ENCODE results near the gene UPF1. TPM values are rescaled to one million over a fixed set of nuclear protein-coding genes. Genes with fewer than 3 reads are reported as not detected.

Gene UPF1
- total RNA-seq, 3 donors from 2014 or later (not counting 1 experiment from before 2014, with no cell fraction given) = 123 to 140 (median 138) TPM

DNA sequence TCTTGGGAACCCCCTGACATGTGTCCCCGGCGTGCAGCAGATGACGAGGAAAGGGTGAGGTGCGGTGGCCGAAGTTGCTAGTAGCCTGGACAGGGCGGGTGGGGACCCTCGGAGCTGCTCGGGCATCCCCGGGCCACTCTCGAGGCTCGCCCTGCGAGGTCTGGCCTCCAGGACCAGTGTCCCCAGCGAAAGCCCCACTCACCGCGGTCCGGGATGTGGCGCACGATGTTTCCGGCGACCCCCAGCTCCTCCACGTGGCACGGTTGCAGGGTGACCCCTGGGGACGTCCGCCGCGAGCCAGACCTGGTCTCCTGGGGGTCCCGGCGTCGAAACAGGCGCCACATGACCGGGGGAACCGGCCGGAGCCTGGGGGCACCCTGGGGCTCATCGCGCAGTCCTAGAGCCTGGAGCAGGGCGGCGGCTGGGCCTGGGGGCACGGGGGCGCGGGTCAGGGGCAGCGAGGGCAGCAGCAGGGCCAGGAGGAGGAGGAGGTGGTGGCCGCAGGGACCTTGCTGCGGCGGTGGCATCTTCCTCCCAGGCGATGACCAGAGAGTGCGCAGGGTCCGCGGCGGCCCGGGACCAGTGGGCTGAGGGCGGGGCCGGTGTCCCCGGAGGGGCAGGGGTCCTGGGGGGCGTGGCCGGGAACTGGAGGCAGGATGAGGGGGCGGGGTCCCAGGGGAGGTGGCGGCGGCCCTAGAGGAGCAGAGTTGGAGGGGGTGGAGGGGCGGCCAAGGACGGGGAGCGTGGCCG is 38.2 kb downstream of the UPF1 start:
- no peaks in the 10 kb centered on the region for H3K9me3 Mint-ChIP-seq
- intact Hi-C loops (cut with micrococcal nuclease) = no loop called here
- Histone ChIP-seq H3K4me3 (ENCODE audit: low read length) (no peak overlapping the region), H3K9me3 (ENCODE audit: control insufficient read depth, insufficient read depth, low read length) (no peaks in the 10 kb centered on the region), H3K4me1 (ENCODE audit: control insufficient read depth, insufficient read depth, low read length) (peaks cover 17% of the 10 kb centered on the region), H3K36me3 (ENCODE audit: control insufficient read depth, insufficient read depth, low read length) (peaks cover 32% of the 10 kb centered on the region), H3K27me3 (ENCODE audit: control insufficient read depth, insufficient read depth, low read length) (peaks cover 2% of the 10 kb centered on the region), H3K27ac (ENCODE audit: low read length) (no peak overlapping the region)
- DNase-seq (no peak), ATAC-seq (peak in 1 of 3 donors; percentile 1)
- peaks cover 5 to 19% of the 10 kb centered on the region in 2 donors for H3K4me1 Mint-ChIP-seq
- WGBS (ENCODE audit: insufficient coverage) = 12% methylated on average over 62 of the region's 62 CpGs
- peaks cover 0 to 9% of the 10 kb centered on the region in 2 donors for H3K27me3 Mint-ChIP-seq (ENCODE audit: low read depth in 2 of 2)
- no peak overlapping the region for H3K27ac Mint-ChIP-seq
- H3K36me3 Mint-ChIP-seq = no peaks in the 10 kb centered on the region
- no peak overlapping the region for H3K4me3 Mint-ChIP-seq
- TF ChIP-seq, protein P1, sequence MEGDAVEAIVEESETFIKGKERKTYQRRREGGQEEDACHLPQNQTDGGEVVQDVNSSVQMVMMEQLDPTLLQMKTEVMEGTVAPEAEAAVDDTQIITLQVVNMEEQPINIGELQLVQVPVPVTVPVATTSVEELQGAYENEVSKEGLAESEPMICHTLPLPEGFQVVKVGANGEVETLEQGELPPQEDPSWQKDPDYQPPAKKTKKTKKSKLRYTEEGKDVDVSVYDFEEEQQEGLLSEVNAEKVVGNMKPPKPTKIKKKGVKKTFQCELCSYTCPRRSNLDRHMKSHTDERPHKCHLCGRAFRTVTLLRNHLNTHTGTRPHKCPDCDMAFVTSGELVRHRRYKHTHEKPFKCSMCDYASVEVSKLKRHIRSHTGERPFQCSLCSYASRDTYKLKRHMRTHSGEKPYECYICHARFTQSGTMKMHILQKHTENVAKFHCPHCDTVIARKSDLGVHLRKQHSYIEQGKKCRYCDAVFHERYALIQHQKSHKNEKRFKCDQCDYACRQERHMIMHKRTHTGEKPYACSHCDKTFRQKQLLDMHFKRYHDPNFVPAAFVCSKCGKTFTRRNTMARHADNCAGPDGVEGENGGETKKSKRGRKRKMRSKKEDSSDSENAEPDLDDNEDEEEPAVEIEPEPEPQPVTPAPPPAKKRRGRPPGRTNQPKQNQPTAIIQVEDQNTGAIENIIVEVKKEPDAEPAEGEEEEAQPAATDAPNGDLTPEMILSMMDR (IDR thresholded peaks at IDR 0.05) = no peak

GRCh38 chr19:18870531-18871172 is 38.9 kb downstream of the UPF1 start:
- Mint-ChIP-seq H3K27me3 (ENCODE audit: low read depth in 2 of 2) (peaks cover 0 to 9% of the 10 kb centered on the region in 2 donors), H3K4me1 (peaks cover 5 to 19% of the 10 kb centered on the region in 2 donors), H3K36me3 (no peaks in the 10 kb centered on the region), H3K9me3 (no peaks in the 10 kb centered on the region), H3K4me3 (peak overlapping the region; percentile 49), H3K27ac (peak overlapping the region in 1 of 2 donors; percentile 21)
- TF ChIP-seq, protein P1 (IDR thresholded peaks at IDR 0.05) = no peak
- peaks cover 2% of the 10 kb centered on the region for H3K27me3 ChIP-seq (ENCODE audit: control insufficient read depth, insufficient read depth, low read length)
- WGBS (ENCODE audit: insufficient coverage) = 13% methylated on average over 25 of the region's 25 CpGs
- no peak for ATAC-seq
- H3K36me3 ChIP-seq (ENCODE audit: control insufficient read depth, insufficient read depth, low read length) = peaks cover 25% of the 10 kb centered on the region
- no peaks in the 10 kb centered on the region for H3K9me3 ChIP-seq (ENCODE audit: control insufficient read depth, insufficient read depth, low read length)
- no peak for DNase-seq
- H3K4me1 ChIP-seq (ENCODE audit: control insufficient read depth, insufficient read depth, low read length) = peaks cover 17% of the 10 kb centered on the region
- no peak overlapping the region for H3K27ac ChIP-seq (ENCODE audit: low read length)
- H3K4me3 ChIP-seq (ENCODE audit: low read length) = no peak overlapping the region
- intact Hi-C loops (cut with micrococcal nuclease) = no loop called here

GRCh38 chr19:18871543-18871942 is 39.8 kb downstream of the UPF1 start:
- Histone ChIP-seq H3K27ac (ENCODE audit: low read length) (no peak overlapping the region), H3K4me1 (ENCODE audit: control insufficient read depth, insufficient read depth, low read length) (peaks cover 17% of the 10 kb centered on the region), H3K27me3 (ENCODE audit: control insufficient read depth, insufficient read depth, low read length) (peaks cover 2% of the 10 kb centered on the region), H3K4me3 (ENCODE audit: low read length) (no peak overlapping the region), H3K9me3 (ENCODE audit: control insufficient read depth, insufficient read depth, low read length) (no peaks in the 10 kb centered on the region), H3K36me3 (ENCODE audit: control insufficient read depth, insufficient read depth, low read length) (peaks cover 17% of the 10 kb centered on the region)
- Mint-ChIP-seq H3K9me3 (no peaks in the 10 kb centered on the region), H3K4me1 (peaks cover 5 to 19% of the 10 kb centered on the region in 2 donors), H3K36me3 (no peaks in the 10 kb centered on the region), H3K27me3 (ENCODE audit: low read depth in 2 of 2) (peaks cover 0 to 9% of the 10 kb centered on the region in 2 donors), H3K27ac (no peak overlapping the region), H3K4me3 (no peak overlapping the region)
- WGBS (ENCODE audit: insufficient coverage) = 89% methylated on average over 7 of the region's 7 CpGs
- ATAC-seq (no peak), DNase-seq (no peak)
- intact Hi-C loops (cut with micrococcal nuclease) = no loop called here
- TF ChIP-seq, protein P1 (IDR thresholded peaks at IDR 0.05) = no peak
